Stimulated activated CD4-positive, alpha-beta T cell treated with anti-CD3 and anti-CD28 coated beads, TNF-alpha, amount 100 ng/mL, for 48 hours (primary cell): ENCODE measurements around the gene UVSSA.

Experiments
- DNase-seq, 3 donors: peaks; one replicate each; pipeline ENCODE4 v3.0.0-alpha.2; 2020; ENCODE audit warnings: low read depth in 3 of 3

Gene UVSSA, protein sequence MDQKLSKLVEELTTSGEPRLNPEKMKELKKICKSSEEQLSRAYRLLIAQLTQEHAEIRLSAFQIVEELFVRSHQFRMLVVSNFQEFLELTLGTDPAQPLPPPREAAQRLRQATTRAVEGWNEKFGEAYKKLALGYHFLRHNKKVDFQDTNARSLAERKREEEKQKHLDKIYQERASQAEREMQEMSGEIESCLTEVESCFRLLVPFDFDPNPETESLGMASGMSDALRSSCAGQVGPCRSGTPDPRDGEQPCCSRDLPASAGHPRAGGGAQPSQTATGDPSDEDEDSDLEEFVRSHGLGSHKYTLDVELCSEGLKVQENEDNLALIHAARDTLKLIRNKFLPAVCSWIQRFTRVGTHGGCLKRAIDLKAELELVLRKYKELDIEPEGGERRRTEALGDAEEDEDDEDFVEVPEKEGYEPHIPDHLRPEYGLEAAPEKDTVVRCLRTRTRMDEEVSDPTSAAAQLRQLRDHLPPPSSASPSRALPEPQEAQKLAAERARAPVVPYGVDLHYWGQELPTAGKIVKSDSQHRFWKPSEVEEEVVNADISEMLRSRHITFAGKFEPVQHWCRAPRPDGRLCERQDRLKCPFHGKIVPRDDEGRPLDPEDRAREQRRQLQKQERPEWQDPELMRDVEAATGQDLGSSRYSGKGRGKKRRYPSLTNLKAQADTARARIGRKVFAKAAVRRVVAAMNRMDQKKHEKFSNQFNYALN

DNA sequence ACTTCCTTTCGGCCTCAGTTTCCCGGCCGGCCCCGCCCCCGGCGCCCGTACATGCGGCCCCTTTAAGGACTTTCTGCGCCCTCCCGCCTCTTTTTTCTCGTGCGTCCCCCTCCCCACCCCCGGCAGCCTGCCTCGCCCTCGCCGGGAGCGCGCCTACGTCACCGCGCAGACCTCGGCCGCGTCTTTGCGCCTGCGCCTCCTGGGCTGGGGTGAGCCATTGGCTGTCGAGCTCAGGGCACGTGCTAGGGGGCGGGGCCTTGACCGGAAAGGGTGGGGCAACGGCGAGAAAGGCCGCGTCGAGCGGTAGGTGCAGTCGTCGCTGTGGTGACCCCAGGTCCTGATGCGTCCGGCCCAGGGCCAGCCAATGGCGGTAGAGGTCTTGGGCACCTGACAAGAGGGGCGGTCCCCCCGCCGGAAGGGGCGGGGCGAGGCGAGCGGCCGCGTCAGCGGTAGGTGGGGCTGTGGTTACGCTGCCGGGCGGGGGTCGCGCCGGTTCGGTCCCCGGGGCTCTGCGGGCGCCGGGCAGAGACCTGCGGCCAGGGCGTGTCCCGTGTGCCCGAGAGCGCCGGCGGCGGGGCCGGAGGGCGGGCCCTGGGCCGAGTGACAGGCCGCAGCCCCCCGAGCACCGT lies at the start of gene UVSSA:
Gene UVSSA (plus strand): TSS at position 428 of the 629 bp plus-strand sequence. CDS start 884 bp downstream, outside the sequence.
- peak; percentile 100 for DNase-seq

- no peak for DNase-seq
These were observed 49.3 kb upstream of the UVSSA start for GRCh38 chr4:1297456-1298325.

DNA sequence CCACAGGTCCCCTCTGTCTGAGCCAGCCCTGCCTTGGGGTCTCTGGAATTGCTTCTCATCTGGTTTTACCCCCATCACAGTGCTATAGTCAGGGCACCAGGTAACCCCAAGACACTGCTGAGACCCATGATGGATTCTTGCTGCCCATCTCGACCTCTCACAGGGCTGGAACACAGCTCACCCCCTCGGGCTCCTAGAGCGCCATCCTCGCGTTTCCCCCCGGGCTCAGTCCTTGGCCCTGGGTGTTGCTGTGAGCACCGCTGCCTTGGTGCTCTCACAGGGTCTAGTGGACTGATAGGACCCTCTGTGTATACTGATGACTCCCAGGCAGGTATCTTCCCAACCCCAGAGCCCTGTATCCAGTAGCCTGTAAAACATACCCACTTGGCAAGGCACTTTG lies 48.5 kb upstream of the UVSSA start:
- no peak for DNase-seq

GRCh38 chr4:1299301-1299860 lies 47.6 kb upstream of the UVSSA start:
- no peak for DNase-seq

DNA sequence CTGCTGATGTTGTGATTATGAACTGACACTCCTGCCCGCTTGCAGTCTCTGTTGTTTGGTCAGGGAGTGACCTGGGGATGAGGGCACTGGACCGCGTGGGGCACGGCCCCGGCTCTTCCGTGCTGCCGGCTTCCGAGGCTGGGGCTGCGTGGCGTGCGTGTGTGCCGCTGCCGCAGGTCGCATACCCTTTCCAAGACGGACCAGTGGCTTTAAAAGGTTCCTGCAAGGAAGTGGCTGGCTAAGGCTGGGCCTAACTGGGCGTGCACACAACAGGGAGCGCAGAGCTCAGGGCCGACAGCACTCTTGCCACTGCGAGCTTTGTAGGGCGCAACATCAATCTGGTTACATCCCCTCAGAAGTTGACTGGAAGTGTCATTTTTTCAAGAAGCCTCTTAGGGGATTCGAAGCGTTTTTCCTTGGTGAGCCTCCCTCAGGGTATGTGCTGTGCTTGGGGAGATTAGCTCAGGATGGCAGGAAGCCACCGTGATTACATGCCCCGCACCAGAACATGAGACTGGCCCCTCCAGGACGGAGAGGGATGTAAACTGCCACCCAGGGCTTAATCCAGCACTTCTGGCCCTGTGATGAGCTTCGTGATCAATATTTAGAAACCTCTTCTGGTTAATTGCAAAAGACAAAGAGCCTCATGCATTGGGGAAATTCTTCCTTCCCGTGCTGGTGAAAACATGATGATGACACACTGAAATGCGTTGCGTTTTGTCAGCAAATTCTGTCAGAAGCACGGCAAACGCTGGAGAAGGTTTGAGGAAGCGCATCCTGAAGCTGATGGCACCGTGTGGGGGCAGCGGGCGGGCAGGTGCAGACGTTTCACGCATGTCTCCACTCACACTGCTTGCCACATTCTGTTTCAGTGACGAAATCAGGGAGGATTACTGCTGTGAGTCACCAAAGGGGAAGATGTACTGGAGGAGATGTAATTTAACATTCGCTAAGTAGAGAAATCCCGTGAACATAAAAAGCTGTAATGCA lies 46.2 kb upstream of the UVSSA start:
- DNase-seq = no peak

DNA sequence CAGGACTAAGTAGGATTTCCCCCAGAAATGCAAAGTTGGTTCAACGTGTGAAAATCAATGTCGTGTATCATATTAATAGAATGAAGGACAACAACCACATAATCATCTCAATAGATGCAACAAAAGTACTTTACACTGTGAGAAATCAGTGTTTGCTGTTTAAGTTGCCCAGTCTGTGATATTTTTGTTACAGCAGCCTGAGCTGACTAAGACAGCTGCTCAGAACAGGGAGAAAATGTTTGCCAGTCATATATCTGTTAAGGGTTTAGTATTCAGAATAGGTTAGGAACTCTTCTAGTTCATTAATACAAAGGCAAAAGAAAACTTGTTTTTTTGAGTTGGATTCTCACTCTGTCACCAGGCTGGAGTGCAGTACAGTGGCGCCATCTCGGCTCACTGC lies 44.8 kb upstream of the UVSSA start:
- DNase-seq = no peak

DNA sequence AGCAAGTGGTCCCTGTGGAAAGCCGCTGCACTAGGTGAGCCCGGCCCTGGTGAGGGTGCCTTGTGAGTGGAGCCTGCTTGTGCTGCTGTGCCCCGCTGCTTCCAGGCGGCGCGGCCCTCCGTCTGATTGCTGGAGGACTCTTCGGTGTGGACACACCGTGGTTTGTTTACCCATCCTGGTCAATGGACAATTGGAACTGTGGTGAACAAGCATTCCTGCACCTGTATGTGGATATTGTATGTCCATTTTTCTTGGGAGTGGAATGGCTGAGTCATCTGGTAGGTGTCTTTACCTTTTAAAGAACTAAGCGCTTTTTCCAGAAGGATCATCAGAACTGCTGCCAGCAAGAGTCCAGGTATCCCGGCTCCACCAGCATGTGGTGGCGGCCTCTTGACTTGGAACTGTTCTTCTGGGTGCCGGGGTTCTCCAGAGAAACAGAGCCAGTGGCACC lies 41.7 kb upstream of the UVSSA start:
- DNase-seq = no peak

DNA sequence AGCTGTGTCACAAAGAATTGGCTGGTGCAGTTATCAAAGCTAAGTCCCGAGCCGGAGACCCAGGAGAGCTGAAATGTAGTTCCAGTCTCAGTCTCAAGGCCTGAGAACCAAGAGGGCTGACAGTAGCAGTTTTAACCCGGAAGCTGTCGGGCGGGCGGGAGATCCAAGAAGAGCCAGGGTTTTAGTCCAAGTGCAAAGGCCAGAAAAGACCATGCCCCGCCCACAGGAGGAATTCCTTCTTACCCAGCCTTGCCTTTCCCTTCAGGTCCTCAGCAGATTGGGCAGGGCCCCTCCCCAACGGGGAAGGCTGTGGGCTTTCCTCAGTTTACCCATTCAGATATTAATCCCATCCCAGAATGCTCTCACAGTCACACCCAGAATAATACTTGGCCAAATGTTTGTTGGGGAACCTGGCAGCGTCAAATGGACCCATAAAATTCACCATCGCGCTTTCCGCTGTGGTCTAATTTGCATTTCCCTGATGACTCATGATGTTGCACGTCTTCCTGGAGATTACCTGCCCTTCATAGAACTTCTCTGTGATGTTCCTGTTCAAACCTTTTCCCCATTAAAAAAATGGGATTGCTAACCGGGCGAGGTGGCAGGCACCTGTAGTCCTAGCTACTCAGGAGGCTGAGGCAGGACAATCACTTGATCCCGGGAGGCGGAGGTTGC lies 41.1 kb upstream of the UVSSA start:
- no peak for DNase-seq

DNA sequence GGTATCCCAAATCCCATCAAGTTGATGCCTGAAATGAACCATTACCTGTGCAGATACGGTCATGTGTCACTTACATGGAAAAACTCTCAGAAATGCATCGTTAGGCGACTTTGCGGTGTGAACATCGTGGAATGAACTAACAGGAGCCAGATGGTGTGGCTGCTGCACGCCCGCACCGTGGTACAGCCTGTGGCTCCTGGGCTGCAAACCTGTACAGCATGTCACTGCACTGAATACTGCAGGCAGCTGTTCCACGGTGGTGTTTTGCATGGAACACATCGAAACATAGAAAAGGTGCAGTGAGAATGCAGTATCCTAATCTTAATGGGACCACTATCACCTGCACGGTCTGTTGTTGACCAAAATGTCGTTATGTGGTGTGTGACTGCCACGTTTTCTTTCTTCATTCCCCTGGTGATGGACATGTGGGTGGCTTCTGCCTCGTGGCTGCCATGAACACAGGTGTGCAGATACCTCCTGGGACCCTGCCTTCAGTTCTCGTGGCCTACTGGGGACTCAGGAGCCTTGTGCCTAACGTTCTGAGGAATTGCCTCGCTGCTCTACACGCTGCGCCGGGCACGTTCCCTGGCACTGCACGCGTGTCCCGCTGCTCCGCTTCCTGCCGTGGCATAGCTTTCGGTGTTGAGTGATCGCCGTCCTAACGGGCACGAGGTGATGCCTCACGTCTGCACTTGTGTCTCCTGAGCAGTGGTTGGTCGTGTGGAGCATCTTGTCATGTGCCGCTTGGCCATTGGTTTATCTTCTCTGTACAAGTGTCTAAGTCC lies 38.9 kb upstream of the UVSSA start:
- DNase-seq = no peak

GRCh38 chr4:1309261-1310010 lies 37.6 kb upstream of the UVSSA start:
- DNase-seq = peak in 1 of 3 donors; percentile 14

DNA sequence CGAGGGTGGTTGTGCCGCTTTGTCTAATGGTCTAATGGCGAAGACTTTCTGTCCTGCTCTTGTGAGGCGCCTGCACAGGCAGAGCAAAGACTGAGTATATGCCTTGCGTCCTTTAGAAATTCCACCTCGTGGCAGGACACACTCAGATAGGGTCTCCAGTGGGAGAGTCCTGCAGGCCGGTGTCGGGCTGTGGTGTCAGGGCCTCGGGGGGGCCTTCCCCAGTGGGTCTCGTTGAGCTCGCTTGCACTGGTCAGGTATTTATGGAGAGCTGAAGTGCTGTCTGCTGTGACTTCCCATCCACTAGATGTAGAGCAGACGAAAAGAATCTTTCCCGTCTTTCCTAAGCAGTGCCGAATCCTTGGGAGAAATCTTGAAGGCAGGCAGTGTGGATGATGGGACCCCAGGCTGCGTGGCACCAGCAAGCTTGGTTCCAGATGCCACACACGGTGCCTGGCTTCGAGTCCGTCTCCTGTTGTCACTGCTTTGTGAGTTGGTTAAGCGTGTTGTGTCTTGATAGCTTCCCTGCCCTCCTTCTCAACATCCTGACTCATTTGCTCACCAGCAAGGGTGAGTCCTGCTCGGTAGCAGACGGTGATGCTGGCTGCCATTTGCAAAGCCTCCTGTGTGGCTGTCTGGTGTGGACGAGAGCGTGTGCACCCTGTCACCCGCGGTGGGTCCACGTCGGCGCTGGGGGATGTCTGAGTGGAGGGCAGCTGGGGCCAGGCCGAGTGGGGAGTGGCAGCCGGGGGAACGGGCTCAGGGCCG lies 36.8 kb upstream of the UVSSA start:
- no peak for DNase-seq

GRCh38 chr4:1310796-1311631 lies 36.0 kb upstream of the UVSSA start:
- DNase-seq = no peak

DNA sequence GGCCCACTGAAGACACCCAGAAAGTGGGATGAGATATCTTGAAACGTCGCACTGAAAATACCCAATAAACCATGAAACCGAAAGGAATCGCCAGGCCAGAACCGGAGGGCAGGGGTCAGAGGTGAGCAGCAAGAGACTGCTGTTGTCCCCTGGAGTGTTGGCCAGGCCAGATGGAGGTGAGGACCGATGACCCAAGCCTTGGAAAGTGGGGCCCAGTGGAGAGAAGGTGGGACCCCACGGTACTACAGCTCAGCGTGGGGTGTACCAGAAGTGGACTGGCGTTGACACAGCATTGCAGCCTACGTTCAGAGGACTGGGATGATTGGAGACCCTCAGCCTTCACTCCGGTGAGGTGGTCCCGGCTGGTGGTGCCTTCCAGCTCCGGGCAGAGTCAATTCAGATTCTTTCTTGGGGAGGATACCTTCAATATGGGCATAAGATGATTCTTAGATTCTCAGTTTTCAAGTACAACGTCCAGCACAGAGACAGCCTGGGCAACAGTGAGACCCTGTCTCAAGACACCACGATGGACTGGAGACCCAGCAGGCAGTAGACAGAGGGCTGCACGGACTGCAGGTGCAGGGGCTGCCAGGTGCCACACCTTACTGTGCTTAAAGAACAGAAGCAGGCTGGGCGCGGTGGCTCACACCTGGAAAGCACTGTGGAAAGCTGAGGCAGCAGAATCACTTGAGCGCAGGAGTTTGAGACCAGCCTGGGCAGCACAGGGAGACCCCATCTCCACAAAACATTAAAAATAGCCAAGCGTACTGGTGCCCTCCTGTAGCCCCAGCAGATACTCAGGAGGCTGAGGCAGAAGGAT lies 34.0 kb upstream of the UVSSA start:
- DNase-seq = no peak

DNA sequence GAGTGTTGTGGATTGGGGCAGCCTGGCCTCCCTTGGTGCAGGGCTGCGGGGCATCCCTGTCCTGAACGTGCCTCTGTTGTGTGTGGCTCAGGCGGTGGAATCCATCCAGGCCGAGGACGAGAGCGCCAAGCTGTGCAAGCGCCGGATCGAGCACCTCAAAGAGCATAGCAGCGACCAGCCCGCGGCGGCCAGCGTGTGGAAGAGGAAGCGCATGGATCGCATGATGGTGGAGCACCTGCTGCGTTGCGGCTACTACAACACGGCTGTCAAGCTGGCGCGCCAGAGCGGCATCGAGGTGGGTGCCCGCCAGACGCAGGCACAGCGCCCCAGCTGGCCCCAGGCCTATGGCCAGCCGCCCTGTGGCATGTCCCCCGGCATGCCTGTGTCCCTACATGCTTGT lies 31.7 kb upstream of the UVSSA start:
- DNase-seq = no peak

GRCh38 chr4:1315836-1316536 lies 31.0 kb upstream of the UVSSA start:
- DNase-seq = no peak
